Smooth muscle cell (in vitro differentiated cells): ENCODE data around the gene WRNIP1. TPM values are rescaled to one million over a fixed set of nuclear protein-coding genes. Genes with fewer than 3 reads are reported as not detected.

ENCODE experiments used
- DNase-seq: peaks from one replicate; lab custom pipeline; 2025; ENCODE audit not compliant: unreplicated experiment; lab: John Stamatoyannopoulos, UW
- H2AFZ ChIP-seq: fragments of 200-600 bp; sonication (generic); 2 replicates; pipeline ENCODE4 v1.6.0; 2016; ENCODE audit warnings: antibody characterized with exemption, low read depth, mild to moderate bottlenecking
- H3F3A ChIP-seq: fragments of 200-600 bp; sonication (generic); 2 replicates; pipeline ENCODE4 v1.6.0; 2017; ENCODE audit warnings: antibody characterized with exemption, low read depth
- H3K27ac ChIP-seq: fragments of 200-600 bp; sonication (generic); 2 replicates; pipeline ENCODE4 v1.5.1; 2016; ENCODE audit warnings: low read depth, mild to moderate bottlenecking
- H3K27me3 ChIP-seq: fragments of 200-600 bp; sonication (generic); 2 replicates; pipeline ENCODE4 v1.6.1; 2016; ENCODE audit warnings: low read depth, mild to moderate bottlenecking
- H3K36me3 ChIP-seq: fragments of 200-600 bp; sonication (generic); 2 replicates; pipeline ENCODE4 v1.5.1; 2016; ENCODE audit warnings: low read depth
- H3K4me1 ChIP-seq: fragments of 200-600 bp; sonication (generic); 2 replicates; pipeline ENCODE4 v1.5.1; 2016; ENCODE audit warnings: low read depth
- H3K4me2 ChIP-seq: fragments of 200-600 bp; sonication (generic); 2 replicates; pipeline ENCODE4 v1.6.0; 2016; ENCODE audit warnings: mild to moderate bottlenecking
- H3K4me3 ChIP-seq: fragments of 200-600 bp; sonication (generic); 2 replicates; pipeline ENCODE4 v1.5.1; 2016; ENCODE audit warnings: mild to moderate bottlenecking
- H3K79me2 ChIP-seq: fragments of 200-600 bp; sonication (generic); 2 replicates; pipeline ENCODE4 v1.6.0; 2016; ENCODE audit warnings: low read depth, mild to moderate bottlenecking
- H3K9ac ChIP-seq: fragments of 200-600 bp; sonication (generic); 2 replicates; pipeline ENCODE4 v1.6.0; 2016; ENCODE audit warnings: low read depth
- H3K9me3 ChIP-seq: fragments of 200-600 bp; sonication (generic); replicated peaks from 2 replicates; pipeline ENCODE4 v1.5.1; 2016; ENCODE audit warnings: low read depth
- H4K20me1 ChIP-seq: fragments of 200-600 bp; sonication (generic); 2 replicates; pipeline ENCODE4 v1.6.0; 2016; ENCODE audit warnings: low read depth
- CTCF ChIP-seq: fragments of 200-600 bp; sonication (generic); IDR thresholded peaks from 2 replicates; pipeline ENCODE4 v1.5.1; 2017; ENCODE audit warnings: borderline replicate concordance, mild to moderate bottlenecking, antibody characterized with exemption; ENCODE audit not compliant: insufficient read depth, poor library complexity, severe bottlenecking
- WGBS: methylation state at CpG from one replicate; pipeline ENCODE4 v1.1.7; 2016; ENCODE audit warnings: low lambda C conversion rate; 5-methylcytosine and 5-hydroxymethylcytosine counted together
- polyA plus RNA-seq: library from polyadenylated mRNA; unstranded; fragments of >200 nt; fragmentation: Nextera tagmentation; extraction: Ambion mirVana; gene quantifications from 2 replicates; pipeline ENCODE4 v1.2.1, GENCODE V29; 2016
- total RNA-seq: library from RNA; depleted of rRNA; stranded (reverse); fragments of >200 nt; gene quantifications from 2 replicates; pipeline ENCODE4 v1.2.3, GENCODE V29; 2014

The WRNIP1 gene
- total and polyA plus RNA-seq, 2 experiments from 2014 or later: 20.0 to 29.6 TPM

GRCh38 chr6:2718334-2719092, 46.7 kb upstream of the WRNIP1 start:
- H2AFZ ChIP-seq: peak overlapping the region; percentile 22
- no peaks in the 10 kb centered on the region for H4K20me1 ChIP-seq
- 39% methylated on average over 6 of the region's 6 CpGs for WGBS
- no peaks in the 10 kb centered on the region for H3K9me3 ChIP-seq
- no peaks in the 10 kb centered on the region for H3K27me3 ChIP-seq
- H3K36me3 ChIP-seq: no peaks in the 10 kb centered on the region
- TF ChIP-seq CTCF: no peak
- no peak overlapping the region for H3K4me3 ChIP-seq
- H3K79me2 ChIP-seq: no peaks in the 10 kb centered on the region
- H3K9ac ChIP-seq: no peak overlapping the region
- H3K27ac ChIP-seq: peak overlapping the region; percentile 62
- no peak for DNase-seq
- peaks cover 9% of the 10 kb centered on the region for H3F3A ChIP-seq
- H3K4me1 ChIP-seq: no peaks in the 10 kb centered on the region
- peak overlapping the region; percentile 59 for H3K4me2 ChIP-seq

GRCh38 chr6:2719093-2719455, 46.1 kb upstream of the WRNIP1 start:
- Histone ChIP-seq H3K4me2 (peak overlapping the region; percentile 59), H4K20me1 (no peaks in the 10 kb centered on the region), H3K27me3 (no peaks in the 10 kb centered on the region), H3K4me1 (no peaks in the 10 kb centered on the region), H3K79me2 (no peaks in the 10 kb centered on the region), H3K27ac (peak overlapping the region; percentile 62), H2AFZ (peak overlapping the region; percentile 22), H3K36me3 (no peaks in the 10 kb centered on the region), H3K9me3 (no peaks in the 10 kb centered on the region), H3K9ac (no peak overlapping the region), H3K4me3 (no peak overlapping the region), H3F3A (peaks cover 9% of the 10 kb centered on the region)
- WGBS: 27% methylated on average over 2 of the region's 2 CpGs
- no peak for TF ChIP-seq CTCF
- no peak for DNase-seq

- H2AFZ ChIP-seq: no peak overlapping the region
- H3K4me2 ChIP-seq: no peak overlapping the region
- no peaks in the 10 kb centered on the region for H3K79me2 ChIP-seq
- no peak overlapping the region for H3K9ac ChIP-seq
- no peaks in the 10 kb centered on the region for H3K36me3 ChIP-seq
- no peaks in the 10 kb centered on the region for H4K20me1 ChIP-seq
- no peak overlapping the region for H3K4me3 ChIP-seq
- no peak for TF ChIP-seq CTCF
- H3F3A ChIP-seq: peaks cover 6% of the 10 kb centered on the region
- no peak overlapping the region for H3K27ac ChIP-seq
- peaks cover 6% of the 10 kb centered on the region for H3K4me1 ChIP-seq
- H3K9me3 ChIP-seq: no peaks in the 10 kb centered on the region
- DNase-seq: no peak
- H3K27me3 ChIP-seq: no peaks in the 10 kb centered on the region
- 87% methylated on average over 3 of the region's 3 CpGs for WGBS
These were observed 44.0 kb upstream of the WRNIP1 start for GRCh38 chr6:2721219-2721618.
